Measurements from ENCODE around the gene ETV7.

ETV7 gene

DNA sequence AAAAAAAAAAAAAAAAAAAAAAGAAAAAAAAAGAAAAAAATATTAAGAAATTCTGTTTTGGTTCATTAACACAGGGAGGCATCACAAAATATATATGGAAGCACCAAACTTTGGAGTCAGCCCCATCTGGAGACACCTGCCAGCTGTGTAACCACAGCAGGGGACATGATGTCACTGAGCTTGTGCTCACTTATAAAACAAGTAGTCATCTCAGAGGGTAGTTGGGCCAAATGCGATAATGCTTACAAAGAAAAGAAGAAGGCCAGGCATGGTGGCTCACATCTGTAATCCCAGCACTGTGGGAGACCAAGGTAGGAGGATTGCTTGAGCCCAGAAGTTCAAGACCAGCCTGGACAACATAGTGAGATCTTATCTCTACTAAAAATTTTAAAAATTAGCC is 49.7 kb downstream of the ETV7 start:
- DNase-seq: no peak

DNA sequence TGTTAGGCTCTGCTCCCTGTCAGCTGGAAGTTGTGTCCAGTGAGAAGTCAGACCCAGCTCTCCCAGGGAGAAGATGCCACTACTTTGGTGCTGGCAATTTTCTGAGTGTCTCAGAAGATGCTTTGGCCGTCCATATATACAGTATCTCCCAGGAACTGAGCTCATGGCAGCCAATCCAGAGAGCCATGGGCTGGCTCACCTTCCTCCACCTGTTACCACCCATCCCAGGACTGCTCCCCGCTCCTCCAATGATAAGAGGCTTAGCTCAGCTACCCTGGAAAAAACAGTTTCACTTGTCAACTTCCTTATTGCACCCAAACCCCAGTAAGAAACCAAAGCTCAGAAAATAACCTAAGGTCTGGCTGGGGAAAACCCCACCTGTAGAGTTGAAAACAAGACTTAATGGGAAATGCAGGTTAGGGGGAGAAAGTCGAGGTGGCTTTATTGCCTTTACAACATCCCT is 50.7 kb downstream of the ETV7 start, which contains the start of gene BNIP5:
Gene BNIP5, minus strand, starts transcription at position 110 of the 463 bp plus-strand sequence. CDS start 6,198 bp downstream, outside the sequence.
- no peak for DNase-seq

DNA sequence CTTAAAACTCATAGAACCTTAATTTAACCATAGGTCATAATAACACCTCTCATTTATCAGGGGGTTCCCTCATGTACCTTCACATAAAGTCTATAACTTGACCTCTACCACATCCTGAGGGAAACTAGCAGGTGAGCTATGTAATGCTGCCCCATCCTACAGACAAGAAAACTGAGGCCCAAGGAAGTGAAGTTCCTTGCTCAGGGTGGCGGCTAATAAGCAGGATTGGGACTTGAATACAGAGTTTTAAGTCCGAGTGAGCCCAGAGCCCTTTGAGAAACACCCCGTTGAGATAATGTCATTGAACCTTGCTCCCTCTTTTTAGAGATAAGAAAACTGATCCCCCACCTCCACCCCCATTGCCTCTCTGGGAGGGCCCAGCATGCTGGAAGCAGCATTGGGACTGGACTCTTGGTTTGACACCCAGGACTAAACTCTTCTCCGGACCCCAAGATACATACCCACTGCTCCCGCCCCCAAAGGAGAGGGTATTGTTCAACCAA is 51.2 kb downstream of the ETV7 start:
- no peak for DNase-seq

DNA sequence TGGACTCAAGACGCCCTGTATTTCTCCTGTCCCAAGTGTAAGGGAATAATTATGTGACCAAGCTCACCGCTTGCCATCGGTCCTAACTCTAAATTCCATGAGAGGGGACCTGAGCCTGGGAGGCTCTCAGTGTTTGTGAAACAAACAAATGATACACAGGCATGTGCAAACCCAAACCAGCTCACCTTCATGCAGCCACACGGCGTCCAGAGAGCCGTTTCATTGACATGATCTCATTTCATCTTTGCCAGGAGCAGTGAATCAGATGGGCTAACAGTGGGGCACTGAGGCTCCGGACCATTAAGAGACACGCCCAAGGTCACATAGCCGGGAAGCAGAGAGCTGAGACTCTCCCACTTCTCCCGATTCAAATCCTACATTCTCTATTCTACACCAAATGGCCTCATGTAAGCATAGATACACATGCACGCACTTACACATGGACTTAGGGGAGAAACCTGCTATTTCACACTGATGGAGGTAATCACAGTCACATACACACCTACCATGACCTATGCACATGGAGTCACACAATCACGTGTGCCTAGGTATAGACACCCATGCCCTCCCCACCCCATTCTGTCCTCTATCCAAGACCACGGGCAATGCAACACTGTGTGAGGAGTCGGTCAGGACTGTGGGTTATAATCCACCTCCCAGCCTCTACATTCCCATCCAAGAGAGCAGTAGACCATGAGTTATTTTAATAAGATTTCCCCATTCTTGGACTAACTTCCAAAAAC is 51.8 kb downstream of the ETV7 start:
- no peak for DNase-seq

DNA sequence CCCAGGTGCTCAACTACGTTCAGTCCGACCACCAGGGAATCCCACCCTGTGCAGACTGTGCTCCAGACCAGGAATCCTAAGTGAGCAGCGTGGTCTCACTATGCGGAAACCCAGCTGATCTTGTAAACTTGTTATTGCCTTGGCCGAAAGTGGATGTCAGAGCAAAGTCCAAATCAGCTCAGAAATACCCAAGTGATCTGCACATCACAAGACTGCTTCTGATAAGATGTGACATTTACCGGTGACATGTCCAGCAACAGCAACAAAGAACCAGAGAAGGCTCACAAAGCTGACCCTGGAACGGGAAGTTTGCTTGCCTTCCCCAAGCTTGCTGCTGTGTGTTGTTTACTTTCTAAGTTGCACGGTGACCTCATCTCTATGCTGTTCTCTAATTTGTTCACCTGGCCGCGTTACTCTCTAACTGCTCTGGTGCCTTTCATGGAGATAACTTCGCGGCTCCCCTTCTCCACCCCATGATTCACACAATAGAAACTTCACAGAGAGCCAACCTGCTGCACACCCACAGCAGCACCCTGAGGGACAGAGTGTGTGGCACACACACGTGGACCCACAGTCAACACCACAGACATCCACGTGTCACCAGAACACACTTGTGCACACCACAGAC is 52.5 kb downstream of the ETV7 start:
- DNase-seq: no peak

DNA sequence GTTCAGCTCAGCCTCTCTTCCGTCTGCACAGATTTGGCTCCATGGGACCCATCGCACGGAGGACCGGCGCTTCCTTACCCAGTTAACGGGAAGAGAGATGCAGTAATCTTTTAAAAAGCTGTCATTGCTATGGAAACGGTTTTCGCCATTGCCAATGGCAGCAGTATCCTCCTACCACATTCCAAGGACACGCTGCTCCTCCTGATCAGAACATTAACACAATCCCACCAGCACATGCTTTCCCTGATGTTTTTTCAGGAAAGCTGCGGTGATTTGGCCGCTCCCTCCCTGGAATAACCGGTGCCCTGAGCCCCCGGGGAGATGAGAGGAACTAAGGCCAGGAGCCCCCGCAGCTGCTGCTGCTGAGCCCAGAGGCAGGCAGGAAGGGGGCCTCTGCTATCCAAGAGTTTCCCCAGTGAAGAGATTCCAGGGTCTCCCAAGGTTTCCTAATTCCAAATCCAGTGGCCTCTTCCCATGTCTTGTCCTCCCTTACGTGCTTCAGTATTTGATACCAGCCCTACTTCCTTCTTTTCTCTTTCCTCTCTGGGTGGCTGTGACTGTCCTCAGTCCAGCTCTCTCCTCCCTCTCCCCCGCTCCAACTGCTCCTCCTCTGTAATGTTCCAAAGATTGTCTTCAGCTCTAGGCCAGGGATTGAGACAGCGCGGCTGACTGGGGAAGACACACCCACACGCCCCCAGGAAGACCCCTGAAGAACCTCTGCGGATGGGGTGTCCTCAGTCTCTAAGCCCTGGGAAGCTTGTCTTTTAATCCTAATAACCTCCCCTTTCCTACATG is 53.3 kb downstream of the ETV7 start:
- no peak for DNase-seq

DNA sequence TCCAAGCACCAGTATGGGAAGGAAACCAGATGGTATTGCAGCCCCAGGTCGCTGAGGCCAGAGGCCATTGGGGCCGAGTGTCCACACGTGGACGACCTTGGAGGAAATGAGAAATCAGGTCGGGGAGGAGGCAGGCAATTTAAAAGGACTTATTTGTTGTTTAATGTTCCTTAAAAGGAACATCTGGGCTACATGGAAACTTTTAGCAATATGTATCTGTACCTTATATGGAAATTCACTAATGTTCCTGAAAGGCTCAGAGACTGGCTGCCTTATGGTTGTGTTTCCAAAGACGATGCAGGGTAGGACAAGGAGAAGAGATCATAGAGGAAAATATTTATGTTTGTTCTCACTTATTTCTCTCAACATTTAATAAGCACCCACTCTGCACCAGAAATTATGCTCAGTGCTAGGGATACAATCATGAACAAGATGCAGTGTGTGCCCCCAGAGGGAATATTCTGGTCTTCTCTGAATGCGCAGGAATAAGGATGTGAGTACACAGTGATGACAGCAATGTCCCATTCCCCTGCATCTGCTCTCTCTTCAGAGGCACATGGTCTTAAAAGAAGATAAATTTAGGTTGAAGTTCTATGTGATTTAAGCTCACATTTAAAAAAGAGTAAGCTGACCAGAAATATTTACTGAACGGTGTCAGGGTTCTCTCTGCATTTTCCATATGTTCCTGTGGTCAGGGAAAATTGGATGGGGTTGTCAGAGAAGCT is 54.1 kb downstream of the ETV7 start:
- no peak for DNase-seq

DNA sequence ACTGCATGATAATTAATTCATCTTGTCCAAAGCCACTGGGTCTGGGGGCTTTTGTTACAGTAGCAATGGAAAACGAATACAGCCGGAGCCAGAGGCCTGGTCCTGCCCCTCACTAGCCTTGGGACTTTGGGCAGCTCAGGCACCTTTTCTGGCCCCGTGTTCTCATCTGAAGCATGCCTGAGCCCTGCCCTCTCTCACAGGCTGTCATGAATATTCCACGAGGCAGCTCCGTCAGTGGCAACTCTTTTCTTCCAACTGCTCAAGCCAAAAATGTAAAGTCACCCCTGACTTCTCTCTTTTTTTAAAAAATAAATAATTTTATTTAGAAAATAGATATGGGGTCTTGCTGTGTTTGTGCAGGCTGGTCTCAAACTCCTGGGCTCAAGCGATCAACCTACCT is 56.1 kb downstream of the ETV7 start:
- DNase-seq: no peak

DNA sequence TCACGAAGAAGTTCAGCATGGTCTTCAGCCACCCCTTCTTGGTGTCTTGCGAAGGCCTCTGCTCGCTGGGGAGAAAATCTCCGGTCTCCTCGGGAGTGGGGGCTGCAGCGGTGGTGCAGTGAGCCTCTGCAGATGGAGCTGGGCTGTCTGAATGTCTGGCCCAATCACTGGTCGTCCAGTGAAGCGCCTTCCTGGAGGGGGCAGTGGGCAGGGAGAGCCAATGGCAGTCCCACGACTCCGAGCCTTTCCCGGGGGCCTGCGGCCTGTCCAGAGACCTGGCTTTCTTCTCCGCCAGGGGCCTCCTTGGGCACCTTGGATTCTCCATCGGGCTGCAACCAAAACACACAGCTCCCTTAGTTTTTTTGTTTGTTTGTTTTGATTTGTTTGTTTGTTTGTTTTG is 57.1 kb downstream of the ETV7 start:
- no peak for DNase-seq

DNA sequence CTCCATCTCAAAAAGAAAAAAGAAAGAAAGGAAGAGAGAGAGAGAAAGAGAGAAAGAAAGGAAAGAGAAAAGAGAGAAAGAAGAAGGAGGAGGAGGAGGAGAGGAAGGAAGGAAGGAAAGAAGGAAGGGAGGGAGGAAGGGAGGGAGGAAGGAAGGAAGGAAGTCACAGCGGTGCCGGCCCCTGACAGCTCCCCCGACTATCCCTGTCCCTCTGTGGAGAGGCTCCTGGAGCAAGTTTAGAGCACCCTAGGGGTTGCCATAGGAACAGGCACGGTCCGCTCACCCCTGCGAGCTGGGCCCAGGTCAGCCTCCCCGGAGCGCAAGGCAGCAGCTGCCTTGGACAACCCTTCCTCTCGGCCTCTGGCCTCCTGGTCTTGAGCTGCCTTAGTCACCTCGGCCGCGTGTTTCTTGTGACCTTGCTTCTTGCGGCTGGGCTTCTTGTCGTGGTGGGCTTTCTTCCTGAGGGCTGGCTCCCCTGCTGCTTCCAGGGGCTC is 57.6 kb downstream of the ETV7 start:
- no peak for DNase-seq

DNA sequence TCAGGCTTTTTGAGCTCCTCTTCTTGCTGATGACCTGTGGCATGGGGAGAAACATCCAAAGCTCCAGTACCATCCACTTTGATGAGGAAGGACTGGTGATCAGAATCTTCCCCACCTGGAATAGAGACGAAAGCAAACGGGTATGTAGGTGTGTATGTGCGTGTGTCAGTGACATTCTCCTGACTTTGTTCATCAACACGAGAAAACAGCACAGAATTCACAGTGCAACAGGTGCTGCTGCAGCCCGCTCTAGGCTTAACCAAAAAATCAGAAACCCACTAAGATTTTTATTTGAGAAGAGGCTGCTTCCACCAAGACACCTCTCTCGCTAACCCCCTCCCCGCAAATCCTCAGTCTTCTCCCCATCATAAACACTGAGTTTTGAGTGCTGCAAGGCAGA is 58.9 kb downstream of the ETV7 start:
- DNase-seq: no peak

DNA sequence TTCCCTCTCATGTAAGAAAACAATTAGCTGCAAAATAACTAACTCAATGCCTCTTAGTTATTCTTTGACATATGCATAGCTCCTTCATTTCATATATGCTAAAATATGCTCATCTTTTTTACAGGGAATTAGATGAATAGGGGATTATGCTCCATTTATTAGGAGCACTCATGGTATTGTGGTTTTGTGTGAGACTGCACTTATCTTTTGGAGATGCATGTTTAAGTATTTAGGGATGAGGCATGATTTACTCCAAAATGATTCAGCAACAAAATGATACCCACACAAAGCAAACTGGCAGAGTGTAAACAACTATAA is 59.6 kb downstream of the ETV7 start:
- no peak for DNase-seq

DNA sequence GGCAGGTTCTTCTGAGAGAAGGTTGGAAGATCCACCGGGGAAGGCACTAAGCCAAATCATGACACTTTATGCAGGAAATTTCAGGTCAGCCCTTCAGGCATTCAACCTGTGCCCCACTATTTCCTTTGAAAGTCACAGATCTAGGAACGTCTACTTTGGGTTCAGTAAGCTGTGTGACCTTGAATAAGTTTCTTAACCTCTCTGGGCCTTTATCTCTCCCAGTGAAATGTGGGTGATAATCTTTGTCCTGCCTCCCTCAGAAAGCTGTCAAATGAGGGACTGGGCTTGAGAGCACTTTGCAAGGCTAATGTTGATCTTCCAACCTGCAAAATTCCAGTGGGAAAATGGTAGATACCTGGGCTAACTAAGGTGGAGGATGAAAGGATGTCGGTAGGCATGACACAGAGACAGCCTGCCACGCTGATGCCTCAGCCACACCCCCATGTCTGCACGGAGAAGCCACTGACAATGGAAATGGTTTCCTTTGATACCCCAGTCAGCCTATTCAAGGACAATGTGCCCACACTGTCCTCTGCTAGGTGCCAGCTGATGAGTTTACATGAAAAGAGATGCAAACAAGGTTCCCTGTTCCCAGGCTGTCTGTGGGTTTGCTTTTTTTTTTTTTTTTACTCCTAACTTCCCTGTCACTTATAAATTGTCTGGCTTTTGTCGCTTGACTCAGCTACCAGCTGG is 60.1 kb downstream of the ETV7 start:
- DNase-seq: no peak

DNA sequence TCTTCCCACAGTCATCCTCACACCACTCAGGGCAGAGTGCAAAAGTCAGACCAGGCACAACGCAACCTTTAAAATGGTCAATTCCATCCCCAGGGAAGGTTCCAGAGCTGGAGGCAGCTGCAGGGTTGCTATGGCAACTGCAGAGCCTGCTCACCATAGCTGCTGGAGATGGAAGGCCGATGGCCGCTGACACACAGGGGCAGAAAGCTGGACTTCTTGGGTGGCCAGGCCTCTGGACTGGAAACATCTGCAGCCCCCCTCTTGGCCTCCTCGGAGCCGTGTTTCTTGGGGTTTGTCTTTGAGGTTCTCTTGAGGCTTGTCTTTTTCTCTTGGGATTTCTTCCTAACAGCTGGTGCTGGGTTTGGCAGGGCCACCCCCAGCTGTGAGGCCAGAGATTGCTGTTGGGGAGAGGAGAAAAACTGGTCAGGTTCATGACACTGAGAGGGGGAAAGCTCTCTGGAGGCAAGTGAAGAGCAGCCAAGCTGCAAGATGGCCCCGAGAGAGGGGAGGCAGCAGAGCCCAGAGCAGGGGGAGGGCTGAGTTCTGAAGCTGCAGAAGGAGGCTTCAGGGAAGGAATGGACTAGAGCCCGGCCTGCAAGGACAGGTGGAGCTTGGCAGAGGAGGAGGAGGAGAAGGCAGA is 61.0 kb downstream of the ETV7 start:
- DNase-seq: no peak

DNA sequence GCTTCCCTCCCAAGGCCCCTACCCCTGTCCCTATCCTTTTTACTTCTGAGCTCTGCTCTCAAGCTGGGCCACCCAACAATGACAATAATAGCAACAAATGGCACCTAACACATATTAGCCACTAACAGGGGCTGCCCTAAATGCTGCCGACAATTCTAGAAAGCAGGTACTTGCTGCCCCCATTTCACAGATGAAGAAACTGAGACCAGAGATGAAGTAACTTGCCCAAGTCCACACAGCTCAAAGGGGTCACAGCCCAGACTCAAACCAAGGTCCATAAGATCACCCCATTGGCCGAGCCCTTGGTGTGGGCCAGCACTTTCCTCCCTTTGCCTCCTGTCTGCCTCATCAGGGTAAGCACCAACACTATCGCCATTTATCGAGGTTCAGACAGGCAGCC is 62.8 kb downstream of the ETV7 start:
- no peak for DNase-seq

DNA sequence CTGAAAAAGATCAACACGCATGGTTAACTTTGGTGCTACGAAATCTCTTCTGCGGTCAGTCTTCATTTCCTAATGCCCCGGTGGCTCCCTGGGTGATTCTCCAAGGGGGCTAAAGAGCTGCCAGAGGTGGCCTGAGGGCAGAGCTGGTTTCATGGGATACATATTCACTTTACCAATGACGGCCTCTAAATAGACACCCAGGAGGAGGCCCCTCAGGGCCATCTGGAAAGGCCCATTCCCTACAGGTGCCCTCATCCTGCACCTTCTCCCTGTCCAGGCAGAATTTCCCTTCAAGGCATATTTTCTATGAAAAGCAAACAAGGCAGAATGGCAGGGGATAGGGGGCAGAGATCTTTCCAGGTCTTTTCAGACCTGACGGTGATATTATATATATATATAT is 63.3 kb downstream of the ETV7 start:
- DNase-seq: no peak

DNA sequence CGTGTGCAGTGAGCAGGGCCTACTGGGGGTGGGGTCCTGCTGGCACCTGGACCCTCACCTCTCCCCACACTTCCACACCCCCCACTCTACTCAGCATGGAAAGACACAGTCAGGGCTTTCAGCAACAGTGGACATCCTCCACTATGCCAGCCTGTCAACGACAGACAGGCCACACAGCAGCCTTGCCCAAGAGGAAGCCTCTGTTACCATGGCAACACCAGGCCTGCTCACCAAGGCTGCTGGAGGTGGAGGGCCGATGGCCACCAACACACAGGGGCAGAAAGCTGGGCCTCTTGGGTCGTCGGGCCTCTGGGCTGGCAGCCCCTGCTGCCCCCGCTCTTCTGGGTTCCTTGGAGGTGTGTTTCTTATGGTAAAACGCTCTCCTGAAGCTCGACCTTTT is 64.4 kb downstream of the ETV7 start:
- no peak for DNase-seq

DNA sequence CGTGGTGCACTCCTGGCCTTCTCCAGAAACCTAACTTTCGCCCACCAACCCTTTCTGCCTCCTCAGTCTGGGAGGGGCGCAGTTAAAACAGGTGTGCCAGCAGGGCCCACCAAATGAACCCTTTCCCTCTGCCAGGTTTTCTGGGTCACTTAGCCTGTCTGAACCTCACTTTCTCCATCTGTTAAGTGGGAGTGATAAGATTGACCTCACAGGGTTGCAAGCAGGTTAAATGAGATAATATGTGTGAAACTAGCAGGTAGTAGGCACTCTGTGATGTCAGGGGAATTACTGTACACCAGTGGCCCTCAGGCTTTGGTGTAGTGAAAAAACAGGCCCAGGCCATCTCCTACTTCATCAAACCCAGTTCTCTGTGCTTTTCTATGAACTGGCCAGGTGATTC is 64.9 kb downstream of the ETV7 start:
- no peak for DNase-seq

DNA sequence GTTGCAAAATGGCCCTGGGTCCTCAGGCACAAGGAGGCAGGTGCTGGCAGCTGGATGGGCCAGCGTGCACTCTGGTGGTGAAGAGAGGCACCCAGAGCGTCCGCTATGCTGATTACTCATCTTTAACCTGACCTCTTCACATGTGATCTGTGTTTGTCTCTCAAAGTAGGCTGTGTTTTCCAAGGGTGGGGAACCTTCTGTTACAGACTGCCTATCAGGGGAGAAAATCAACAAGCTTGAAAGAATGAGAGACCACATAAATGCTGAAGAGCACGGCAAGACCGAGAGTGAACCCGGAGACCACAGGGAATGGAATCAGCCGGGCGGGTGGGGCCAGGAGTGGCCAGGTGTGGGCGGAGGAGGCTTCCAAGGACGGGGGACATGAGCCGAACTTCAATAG is 67.0 kb downstream of the ETV7 start:
- DNase-seq: no peak

DNA sequence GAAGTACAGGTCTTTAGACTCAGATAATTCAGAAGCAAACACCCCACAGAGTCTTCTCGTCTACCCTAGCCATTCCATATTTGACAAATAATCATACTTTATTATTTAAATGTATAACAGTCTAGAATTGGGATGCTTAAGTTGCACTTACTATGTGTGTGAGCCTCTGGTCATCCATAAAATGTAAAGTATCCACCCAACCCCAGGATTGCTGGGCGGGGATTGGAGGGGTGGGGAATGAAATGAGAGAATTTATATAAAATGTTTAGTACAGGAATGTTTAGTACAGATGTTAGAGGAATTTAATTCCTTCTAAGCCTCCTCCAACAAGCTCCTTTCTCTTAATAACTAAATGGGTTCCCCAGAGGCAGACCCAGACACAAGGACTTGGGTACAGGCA is 67.6 kb downstream of the ETV7 start:
- DNase-seq: no peak

DNA sequence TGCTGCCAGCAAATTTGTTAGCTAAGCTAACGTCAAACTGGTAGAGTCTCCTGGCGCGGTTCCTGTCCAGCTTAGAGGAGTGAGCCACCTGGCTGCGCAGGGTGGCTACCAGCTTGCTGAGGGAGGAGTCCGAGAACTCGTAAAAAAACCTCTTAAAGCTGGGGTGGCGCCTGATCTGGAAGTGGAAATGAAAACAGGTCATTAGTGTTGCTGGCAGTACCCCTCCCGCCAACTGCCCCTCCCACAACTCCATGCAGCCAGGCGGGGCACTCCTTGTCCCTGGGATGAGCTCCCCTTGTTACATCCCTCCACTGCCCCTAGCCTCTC is 68.1 kb downstream of the ETV7 start:
- no peak for DNase-seq

Data from activated CD4-positive, alpha-beta T cell treated with anti-CD3 and anti-CD28 coated beads for 48 hours (primary cell).